ENCODE results near the gene LHPP. TPM values are rescaled to one million over a fixed set of nuclear protein-coding genes. Genes with fewer than 3 reads are reported as not detected.

Gene LHPP
- total RNA-seq, 4 donors from 2014 or later, result 8.7 to 19.9 (median 15.5) TPM

- DNase-seq (ENCODE audit: low spot score in 2 of 2), result no peak
- intact Hi-C loops (cut with DNase I; ENCODE audit: low total_unique reads), result no loop called here
- no peak overlapping the region for H3K4me3 ChIP-seq (ENCODE audit: low read depth, poor library complexity, severe bottlenecking)
- TF ChIP-seq CTCF (IDR thresholded peaks at IDR 0.05), result no peak
- TF ChIP-seq POLR2A (IDR thresholded peaks at IDR 0.05), result no peak
- 86 to 90% methylated on average over 6 of the region's 9 CpGs for WGBS, 2 donors
These were observed 89.5 kb downstream of the LHPP start for GRCh38 chr10:124551097-124551496.

- 88 to 90% methylated on average over 5 to 10 of the region's 11 CpGs for WGBS, 2 donors
These were observed 90.1 kb downstream of the LHPP start for GRCh38 chr10:124551755-124552154.

GRCh38 chr10:124552691-124553276 lies 91.2 kb downstream of the LHPP start:
- TF ChIP-seq POLR2A (IDR thresholded peaks at IDR 0.05) (no peak), CTCF (IDR thresholded peaks at IDR 0.05) (no peak)
- H3K4me3 ChIP-seq (ENCODE audit: low read depth, poor library complexity, severe bottlenecking), result no peak overlapping the region
- no peak for DNase-seq (ENCODE audit: low spot score in 2 of 2)
- intact Hi-C loops (cut with DNase I; ENCODE audit: low total_unique reads), result no loop called here
- WGBS, 2 donors, result 88 to 96% methylated on average over 14 of the region's 14 CpGs

More at GRCh38 chr10:124551755-124552154, 90.1 kb downstream of the LHPP start:
- intact Hi-C loops (cut with DNase I; ENCODE audit: low total_unique reads), result no loop called here
- no peak for TF ChIP-seq CTCF (IDR thresholded peaks at IDR 0.05)
- no peak for TF ChIP-seq POLR2A (IDR thresholded peaks at IDR 0.05)
- DNase-seq (ENCODE audit: low spot score in 2 of 2), result no peak
- no peak overlapping the region for H3K4me3 ChIP-seq (ENCODE audit: low read depth, poor library complexity, severe bottlenecking)

- DNase-seq (ENCODE audit: low spot score in 2 of 2), result no peak
- no peak for TF ChIP-seq POLR2A (IDR thresholded peaks at IDR 0.05)
- TF ChIP-seq CTCF (IDR thresholded peaks at IDR 0.05), result no peak
- H3K4me3 ChIP-seq (ENCODE audit: low read depth, poor library complexity, severe bottlenecking), result no peak overlapping the region
- intact Hi-C loops (cut with DNase I; ENCODE audit: low total_unique reads), result no loop called here
- 86 to 88% methylated on average over 10 of the region's 10 CpGs for WGBS, 2 donors
These were observed 92.6 kb downstream of the LHPP start for GRCh38 chr10:124554085-124554858.

GRCh38 chr10:124557167-124557566 lies 95.5 kb downstream of the LHPP start:
- no peak overlapping the region for H3K4me3 ChIP-seq (ENCODE audit: low read depth, poor library complexity, severe bottlenecking)
- intact Hi-C loops (cut with DNase I; ENCODE audit: low total_unique reads), result no loop called here
- no peak for DNase-seq (ENCODE audit: low spot score in 2 of 2)
- 79 to 84% methylated on average over 10 of the region's 10 CpGs for whole genome bisulfite sequencing, 2 donors
- TF ChIP-seq CTCF (IDR thresholded peaks at IDR 0.05) (no peak), POLR2A (IDR thresholded peaks at IDR 0.05) (no peak)
